OCI-M2 (cell line): ENCODE results near the gene ZNF468.
"Not testable (repeated sequence)": the region's sequence is repeated elsewhere in the genome, so short reads cannot be mapped to it uniquely, and the experiment has no call there.

Experiments
- DNase-seq: peaks from one replicate; lab custom pipeline; 2025; ENCODE audit not compliant: unreplicated experiment; lab: John Stamatoyannopoulos, UW

The ZNF468 gene

GRCh38 chr19:52857378-52858191, at the start of gene ZNF468:
Gene ZNF468 (minus strand): TSS chr19:52857619. CDS start chr19:52854272, 3,347 bp downstream.
- not testable (repeated sequence) for DNase-seq

GRCh38 chr19:52904052-52904780, 46.8 kb upstream of the ZNF468 start:
- not testable (repeated sequence) for DNase-seq

- no peak for DNase-seq
Measured at GRCh38 chr19:52901842-52902241, 44.4 kb upstream of the ZNF468 start.

- DNase-seq, result not testable (repeated sequence)
Measured at GRCh38 chr19:52898596-52898995, 41.2 kb upstream of the ZNF468 start.

GRCh38 chr19:52898101-52898500, 40.7 kb upstream of the ZNF468 start:
- no peak for DNase-seq

- no peak for DNase-seq
Measured at GRCh38 chr19:52897138-52897935, 39.9 kb upstream of the ZNF468 start, which contains the start of gene ZNF320. Gene ZNF320 (minus strand): TSS chr19:52897635. CDS start chr19:52890255, 7,380 bp downstream.

GRCh38 chr19:52896431-52897137, 39.2 kb upstream of the ZNF468 start:
- DNase-seq, result no peak

- no peak for DNase-seq
Measured at GRCh38 chr19:52891336-52891735, 33.9 kb upstream of the ZNF468 start.

GRCh38 chr19:52889931-52890330, 32.5 kb upstream of the ZNF468 start:
- no peak for DNase-seq

- no peak for DNase-seq
Measured at GRCh38 chr19:52889076-52889475, 31.7 kb upstream of the ZNF468 start.

- no peak for DNase-seq
Measured at GRCh38 chr19:52880895-52881389, 23.5 kb upstream of the ZNF468 start.

GRCh38 chr19:52872996-52873395, 15.6 kb upstream of the ZNF468 start:
- DNase-seq, result not testable (repeated sequence)

- no peak for DNase-seq
Measured at GRCh38 chr19:52871466-52871865, 14.0 kb upstream of the ZNF468 start.

- DNase-seq, result not testable (repeated sequence)
Measured at GRCh38 chr19:52868031-52868430, 10.6 kb upstream of the ZNF468 start.

GRCh38 chr19:52856540-52857377, 660 bp downstream of the ZNF468 start:
- DNase-seq, result not testable (repeated sequence)

- not testable (repeated sequence) for DNase-seq
Measured at GRCh38 chr19:52847352-52847751, 10.1 kb downstream of the ZNF468 start.

GRCh38 chr19:52840825-52841465, 16.5 kb downstream of the ZNF468 start:
- DNase-seq, result not testable (repeated sequence)

- DNase-seq, result not testable (repeated sequence)
Measured at GRCh38 chr19:52834289-52834688, 23.1 kb downstream of the ZNF468 start.

- not testable (repeated sequence) for DNase-seq
Measured at GRCh38 chr19:52833541-52833940, 23.9 kb downstream of the ZNF468 start.
